ENCODE measurements around the gene BCKDHB. TPM values are rescaled to one million over a fixed set of nuclear protein-coding genes. Genes with fewer than 3 reads are reported as not detected.

Gene BCKDHB
- total RNA-seq, 1 donor from 2014 or later: 16.6 TPM

GRCh38 chr6:80158478-80158989 is 52.1 kb downstream of the BCKDHB start:
- no peak for ATAC-seq (ENCODE audit: low read depth)
- intact Hi-C loops (cut with micrococcal nuclease): no loop called here

GRCh38 chr6:80161434-80161833 is 55.0 kb downstream of the BCKDHB start:
- CTCF ChIA-PET: no interaction called here
- Mint-ChIP-seq H3K36me3 (ENCODE audit: low read depth) (no peaks in the 10 kb centered on the region), H3K27me3 (no peaks in the 10 kb centered on the region), H3K4me1 (peaks cover 12% of the 10 kb centered on the region), H3K27ac (no peak overlapping the region), H3K4me3 (no peak overlapping the region), H3K9me3 (no peaks in the 10 kb centered on the region)
- POLR2A ChIA-PET: no interaction called here
- intact Hi-C loops (cut with micrococcal nuclease): no loop called here
- TF ChIP-seq CTCF (IDR thresholded peaks at IDR 0.05): no peak
- DNase-seq: no peak
- ATAC-seq (ENCODE audit: low read depth): no peak

More at GRCh38 chr6:80158478-80158989, 52.1 kb downstream of the BCKDHB start:
- POLR2A ChIA-PET: no interaction called here
- Mint-ChIP-seq H3K4me3 (no peak overlapping the region), H3K27ac (no peak overlapping the region), H3K36me3 (ENCODE audit: low read depth) (no peaks in the 10 kb centered on the region), H3K9me3 (no peaks in the 10 kb centered on the region), H3K4me1 (no peaks in the 10 kb centered on the region), H3K27me3 (no peaks in the 10 kb centered on the region)
- DNase-seq: no peak
- TF ChIP-seq CTCF (IDR thresholded peaks at IDR 0.05): no peak
- CTCF ChIA-PET: no interaction called here

DNA sequence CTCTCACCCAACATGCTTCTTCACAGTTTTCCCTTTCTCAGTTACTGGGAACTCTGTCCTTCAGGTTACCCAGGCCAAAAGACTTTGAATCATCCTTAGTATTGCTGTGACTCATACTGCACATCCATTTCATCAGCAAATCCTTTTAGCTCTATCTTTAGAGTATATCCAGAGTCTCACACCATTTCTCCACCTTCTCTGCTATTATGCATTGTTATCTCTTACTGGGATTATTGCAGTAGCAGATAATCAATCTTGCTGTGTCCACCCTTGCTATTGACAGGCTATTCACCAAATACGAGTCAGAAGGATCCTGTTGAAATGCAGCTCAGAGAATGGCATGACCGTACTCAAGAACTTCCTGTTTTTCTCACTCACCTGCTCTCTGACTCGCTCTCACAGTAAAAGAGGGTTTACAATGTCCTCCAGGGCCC is 57.3 kb downstream of the BCKDHB start:
- H3K4me3 Mint-ChIP-seq: no peak overlapping the region
- CTCF ChIA-PET: no interaction called here
- POLR2A ChIA-PET: no interaction called here
- H3K27me3 Mint-ChIP-seq: no peaks in the 10 kb centered on the region
- peaks cover 12% of the 10 kb centered on the region for H3K4me1 Mint-ChIP-seq
- intact Hi-C loops (cut with micrococcal nuclease): loop anchor here (2.0 kb wide), 1 partner anchor 57 kb away; the partner anchor contains the start of gene BCKDHB
- H3K36me3 Mint-ChIP-seq (ENCODE audit: low read depth): peaks cover 6% of the 10 kb centered on the region
- H3K9me3 Mint-ChIP-seq: no peaks in the 10 kb centered on the region
- ATAC-seq (ENCODE audit: low read depth) (peak; percentile 77), DNase-seq (no peak)
- no peak for TF ChIP-seq CTCF (IDR thresholded peaks at IDR 0.05)
- H3K27ac Mint-ChIP-seq: no peak overlapping the region

- POLR2A ChIA-PET: no interaction called here
- no peak for TF ChIP-seq CTCF (IDR thresholded peaks at IDR 0.05)
- intact Hi-C loops (cut with micrococcal nuclease): loop anchor here (2.0 kb wide), 1 partner anchor 58 kb away; the partner anchor contains the start of gene BCKDHB
- peaks cover 8% of the 10 kb centered on the region for H3K36me3 Mint-ChIP-seq (ENCODE audit: low read depth)
- no peak overlapping the region for H3K4me3 Mint-ChIP-seq
- no peaks in the 10 kb centered on the region for H3K9me3 Mint-ChIP-seq
- H3K27ac Mint-ChIP-seq: no peak overlapping the region
- ATAC-seq (ENCODE audit: low read depth) (peak; percentile 31), DNase-seq (no peak)
- H3K4me1 Mint-ChIP-seq: peaks cover 12% of the 10 kb centered on the region
- H3K27me3 Mint-ChIP-seq: no peaks in the 10 kb centered on the region
- CTCF ChIA-PET: no interaction called here
These were observed 58.7 kb downstream of the BCKDHB start for GRCh38 chr6:80165143-80165542.

- Mint-ChIP-seq H3K27me3 (no peaks in the 10 kb centered on the region), H3K9me3 (no peaks in the 10 kb centered on the region), H3K4me1 (peaks cover 12% of the 10 kb centered on the region), H3K27ac (no peak overlapping the region), H3K4me3 (no peak overlapping the region), H3K36me3 (ENCODE audit: low read depth) (peaks cover 12% of the 10 kb centered on the region)
- ATAC-seq (ENCODE audit: low read depth) (no peak), DNase-seq (no peak)
- no peak for TF ChIP-seq CTCF (IDR thresholded peaks at IDR 0.05)
- CTCF ChIA-PET: no interaction called here
- intact Hi-C loops (cut with micrococcal nuclease): loop anchor here (2.0 kb wide), 1 partner anchor 59 kb away; the partner anchor contains the start of gene BCKDHB
- POLR2A ChIA-PET: no interaction called here
These were observed 59.3 kb downstream of the BCKDHB start for GRCh38 chr6:80165819-80166218.
